ENCODE data around the gene SAMMSON. TPM values are rescaled to one million over a fixed set of nuclear protein-coding genes. Genes with fewer than 3 reads are reported as not detected.

Gene SAMMSON
- total RNA-seq, 1 experiment from 2014 or later, result not detected

- no TSS peak for BruUV-seq (replicated peaks)
- H3K9me3 ChIP-seq (ENCODE audit: control insufficient read depth, insufficient read depth, low read depth, low read length), result no peaks in the 10 kb centered on the region
- DNase-seq (ENCODE audit: low read depth, low spot score), result no peak
- POLR2A ChIA-PET, result no interaction called here
- no peaks in the 10 kb centered on the region for H3K4me1 ChIP-seq (ENCODE audit: control insufficient read depth, insufficient read depth, low read length)
- no peak overlapping the region for H3K4me3 ChIP-seq (ENCODE audit: low read depth in 2 of 2, low read length in 2 of 2)
- no peak for ATAC-seq
- H3K27me3 ChIP-seq (ENCODE audit: control insufficient read depth, insufficient read depth, low read length), result no peaks in the 10 kb centered on the region
- in situ Hi-C loops (cut with HindIII; ENCODE audit: low pct_unique_long_range_greater_than_20kb, low sequenced_read_pairs), result no loop called here
- H3K27ac ChIP-seq (ENCODE audit: low read length), result no peak overlapping the region
- CTCF ChIA-PET, result no interaction called here
- no peaks in the 10 kb centered on the region for H3K36me3 ChIP-seq (ENCODE audit: control insufficient read depth, insufficient read depth, low read length)
- intact Hi-C loops (cut with micrococcal nuclease; ENCODE audit: unreplicated experiment), result no loop called here
- TF ChIP-seq CTCF (IDR thresholded peaks at IDR 0.05), result peak; percentile 58
- no peak for TF ChIP-seq POLR2AphosphoS5 (IDR thresholded peaks at IDR 0.05; ENCODE audit: low read depth, low read length)
These were observed 66.2 kb downstream of the SAMMSON start for GRCh38 chr3:70065696-70066253.

- no peak for TF ChIP-seq CTCF (IDR thresholded peaks at IDR 0.05)
- TF ChIP-seq REST (IDR thresholded peaks at IDR 0.05; ENCODE audit: insufficient read depth in 1 of 2, low read depth in 2 of 2, low read length in 1 of 2), result no peak
- TF ChIP-seq SIN3A (IDR thresholded peaks at IDR 0.05; ENCODE audit: borderline replicate concordance, insufficient read depth, low read depth, low read length), result no peak
- no peak for TF ChIP-seq TCF7L2 (IDR thresholded peaks at IDR 0.05; ENCODE audit: low read depth, low read length)
- no peak for TF ChIP-seq POLR2AphosphoS5 (IDR thresholded peaks at IDR 0.05; ENCODE audit: low read depth, low read length)
- Histone ChIP-seq H3K36me3 (ENCODE audit: control insufficient read depth, insufficient read depth, low read length) (no peaks in the 10 kb centered on the region), H3K4me3 (ENCODE audit: low read depth in 2 of 2, low read length in 2 of 2) (no peak overlapping the region), H3K9me3 (ENCODE audit: control insufficient read depth, insufficient read depth, low read depth, low read length) (no peaks in the 10 kb centered on the region), H3K4me1 (ENCODE audit: control insufficient read depth, insufficient read depth, low read length) (no peaks in the 10 kb centered on the region), H3K27ac (ENCODE audit: low read length) (no peak overlapping the region), H3K27me3 (ENCODE audit: control insufficient read depth, insufficient read depth, low read length) (no peaks in the 10 kb centered on the region)
- DNase-seq (ENCODE audit: low read depth, low spot score) (no peak), ATAC-seq (no peak)
- in situ Hi-C loops (cut with HindIII; ENCODE audit: low pct_unique_long_range_greater_than_20kb, low sequenced_read_pairs) (no loop called here), intact Hi-C loops (cut with micrococcal nuclease; ENCODE audit: unreplicated experiment) (no loop called here)
- POLR2A ChIA-PET, result no interaction called here
- no TSS peak for BruUV-seq (replicated peaks)
- CTCF ChIA-PET, result no interaction called here
These were observed 68.5 kb downstream of the SAMMSON start for GRCh38 chr3:70067860-70068521.
